ENCODE data around the gene PDGFB.

DNA sequence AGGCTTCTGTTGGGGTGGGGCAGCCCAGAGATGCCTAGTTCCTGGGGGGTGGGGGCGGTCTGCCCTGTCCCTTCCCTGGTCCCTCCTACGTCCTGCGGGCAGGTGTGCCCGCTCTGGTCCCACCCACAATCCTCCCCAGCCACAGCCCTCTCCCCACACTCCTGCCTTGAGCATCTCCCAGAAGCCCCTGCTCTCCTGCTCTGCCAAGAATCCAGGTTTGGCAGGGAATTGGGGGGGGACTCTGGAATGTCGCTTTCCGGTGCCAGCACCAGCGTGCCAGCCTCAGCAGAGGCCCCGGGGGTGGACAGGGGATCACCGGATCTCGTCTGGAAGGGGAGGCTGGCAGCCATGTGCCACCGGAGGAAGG lies 11.4 kb upstream of the PDGFB start:
- TF ChIP-seq POLR2A (IDR thresholded peaks at IDR 0.05), result no peak
- TF ChIP-seq, protein P1, sequence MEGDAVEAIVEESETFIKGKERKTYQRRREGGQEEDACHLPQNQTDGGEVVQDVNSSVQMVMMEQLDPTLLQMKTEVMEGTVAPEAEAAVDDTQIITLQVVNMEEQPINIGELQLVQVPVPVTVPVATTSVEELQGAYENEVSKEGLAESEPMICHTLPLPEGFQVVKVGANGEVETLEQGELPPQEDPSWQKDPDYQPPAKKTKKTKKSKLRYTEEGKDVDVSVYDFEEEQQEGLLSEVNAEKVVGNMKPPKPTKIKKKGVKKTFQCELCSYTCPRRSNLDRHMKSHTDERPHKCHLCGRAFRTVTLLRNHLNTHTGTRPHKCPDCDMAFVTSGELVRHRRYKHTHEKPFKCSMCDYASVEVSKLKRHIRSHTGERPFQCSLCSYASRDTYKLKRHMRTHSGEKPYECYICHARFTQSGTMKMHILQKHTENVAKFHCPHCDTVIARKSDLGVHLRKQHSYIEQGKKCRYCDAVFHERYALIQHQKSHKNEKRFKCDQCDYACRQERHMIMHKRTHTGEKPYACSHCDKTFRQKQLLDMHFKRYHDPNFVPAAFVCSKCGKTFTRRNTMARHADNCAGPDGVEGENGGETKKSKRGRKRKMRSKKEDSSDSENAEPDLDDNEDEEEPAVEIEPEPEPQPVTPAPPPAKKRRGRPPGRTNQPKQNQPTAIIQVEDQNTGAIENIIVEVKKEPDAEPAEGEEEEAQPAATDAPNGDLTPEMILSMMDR (IDR thresholded peaks at IDR 0.05), result no peak

Data from sigmoid colon (tissue), 3 donors.